BE2C (cell line): Measurements from ENCODE around the gene ATCAY.
A peak's percentile ranks its signal among the peaks of the same experiment; 100 is the strongest.

Experiments used
- DNase-seq: peaks from one replicate; pipeline ENCODE4 v3.0.0-alpha.2; 2020
- H3K27me3 ChIP-seq: fragments of 250-450 bp; sonication (Bioruptor Pico); 2 replicates; pipeline ENCODE4 v1.5.1; 2020; ENCODE audit warnings: mild to moderate bottlenecking
- H3K36me3 ChIP-seq: fragments of 250-450 bp; sonication (Bioruptor Pico); 2 replicates; pipeline ENCODE4 v1.5.1; 2020; ENCODE audit warnings: mild to moderate bottlenecking
- H3K4me1 ChIP-seq: fragments of 250-450 bp; sonication (Bioruptor Pico); 2 replicates; pipeline ENCODE4 v1.5.1; 2020
- H3K4me3 ChIP-seq: 2 replicates; pipeline ENCODE4 v1.5.1; 2011; ENCODE audit warnings: low read depth, low read length
- H3K9me3 ChIP-seq: fragments of 250-450 bp; sonication (Bioruptor Pico); 2 replicates; pipeline ENCODE4 v1.5.1; 2020
- CTCF ChIP-seq: IDR thresholded peaks from 2 replicates; pipeline ENCODE4 v1.5.1; 2012; ENCODE audit warnings: mild to moderate bottlenecking, low read depth, low read length

Gene ATCAY

GRCh38 chr19:3851254-3852176 is 29.0 kb upstream of the ATCAY start:
- Histone ChIP-seq H3K27me3 (no peaks in the 10 kb centered on the region), H3K36me3 (no peaks in the 10 kb centered on the region)
- no peak for TF ChIP-seq CTCF

GRCh38 chr19:3852177-3852511 is 28.3 kb upstream of the ATCAY start:
- Histone ChIP-seq H3K36me3 (no peaks in the 10 kb centered on the region), H3K4me1 (no peaks in the 10 kb centered on the region), H3K9me3 (peaks cover 4% of the 10 kb centered on the region), H3K4me3 (no peak overlapping the region), H3K27me3 (no peaks in the 10 kb centered on the region)
- no peak for DNase-seq
- TF ChIP-seq CTCF, result no peak

More at GRCh38 chr19:3851254-3852176, 29.0 kb upstream of the ATCAY start:
- DNase-seq, result no peak
- Histone ChIP-seq H3K4me1 (no peaks in the 10 kb centered on the region), H3K9me3 (peaks cover 4% of the 10 kb centered on the region), H3K4me3 (no peak overlapping the region)

GRCh38 chr19:3852614-3853254 is 27.8 kb upstream of the ATCAY start:
- peak; percentile 38 for DNase-seq
- Histone ChIP-seq H3K9me3 (peaks cover 4% of the 10 kb centered on the region), H3K4me1 (no peaks in the 10 kb centered on the region), H3K27me3 (no peaks in the 10 kb centered on the region), H3K36me3 (no peaks in the 10 kb centered on the region), H3K4me3 (no peak overlapping the region)
- peak; percentile 43 for TF ChIP-seq CTCF

GRCh38 chr19:3855320-3855719 is 25.2 kb upstream of the ATCAY start:
- DNase-seq, result no peak
- Histone ChIP-seq H3K4me1 (no peaks in the 10 kb centered on the region), H3K27me3 (no peaks in the 10 kb centered on the region), H3K36me3 (no peaks in the 10 kb centered on the region), H3K9me3 (peaks cover 4% of the 10 kb centered on the region), H3K4me3 (no peak overlapping the region)
- TF ChIP-seq CTCF, result no peak

- H3K27me3 ChIP-seq, result no peaks in the 10 kb centered on the region
- TF ChIP-seq CTCF, result no peak
- DNase-seq, result peak; percentile 44
- H3K36me3 ChIP-seq, result no peaks in the 10 kb centered on the region
- peaks cover under 1% of the 10 kb centered on the region for H3K9me3 ChIP-seq
- H3K4me3 ChIP-seq, result no peak overlapping the region
- no peaks in the 10 kb centered on the region for H3K4me1 ChIP-seq
Measured at GRCh38 chr19:3857449-3858003, 23.0 kb upstream of the ATCAY start.
